Stimulated activated CD8-positive, alpha-beta memory T cell treated with anti-CD3 and anti-CD28 coated beads, Interleukin-12 subunit alpha, Interleukin-12 subunit beta, amount 100 ng/mL, for 24 hours (primary cell): ENCODE results near the gene EEPD1.
"Not testable (repeated sequence)": the region's sequence is repeated elsewhere in the genome, so short reads cannot be mapped to it uniquely, and the experiment has no call there.

Source experiments
- DNase-seq: peaks from one replicate; pipeline ENCODE4 v3.0.0-alpha.2; 2020; ENCODE audit errors: extremely low read depth

Gene EEPD1

DNA sequence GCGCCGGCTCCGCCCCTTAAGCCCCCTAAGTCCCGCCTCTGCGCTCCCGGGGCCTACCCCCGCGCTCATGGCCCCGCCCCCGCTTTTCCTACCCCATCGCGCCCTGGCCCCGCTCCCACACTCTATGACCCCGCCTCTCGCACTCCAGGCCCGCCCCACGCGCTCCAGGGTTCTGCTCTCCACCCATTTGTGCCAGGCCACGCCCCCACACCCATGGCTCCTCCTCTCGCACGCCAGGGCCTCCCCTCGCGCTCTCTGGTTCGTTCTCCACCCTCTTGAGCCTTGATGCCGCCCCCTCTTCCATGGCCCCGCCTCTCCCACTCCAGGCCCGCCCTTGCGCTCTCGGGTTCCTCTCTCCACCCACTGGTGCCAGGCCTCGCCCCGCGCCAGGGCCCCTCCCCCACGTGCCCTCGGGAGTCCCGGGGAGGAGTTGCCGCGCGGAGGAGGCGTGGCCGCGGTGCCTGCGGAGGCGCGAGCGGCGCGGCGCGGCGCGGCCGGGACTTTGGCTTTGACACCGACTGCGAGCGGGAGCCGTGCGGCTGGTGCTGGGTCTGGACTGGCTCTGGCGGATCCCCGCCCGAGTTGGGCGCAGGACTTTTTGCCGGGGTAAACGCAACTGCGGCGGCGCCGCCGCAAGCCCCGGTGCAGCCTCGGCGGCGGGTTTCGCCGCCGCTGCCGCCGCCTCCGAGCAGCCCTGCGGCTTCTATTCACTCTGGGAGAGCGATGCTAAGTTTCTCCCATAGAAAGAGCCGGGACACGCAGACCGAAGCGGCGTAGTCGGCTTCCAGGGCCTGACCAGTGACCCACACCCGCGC lies at the start of gene EEPD1:
Gene EEPD1, plus strand, starts transcription at position 499 of the 815 bp plus-strand sequence. CDS start 1,071 bp downstream, outside the sequence.
- peak; percentile 97 for DNase-seq

GRCh38 chr7:36103837-36104561 lies 49.1 kb upstream of the EEPD1 start:
- DNase-seq: no peak

DNA sequence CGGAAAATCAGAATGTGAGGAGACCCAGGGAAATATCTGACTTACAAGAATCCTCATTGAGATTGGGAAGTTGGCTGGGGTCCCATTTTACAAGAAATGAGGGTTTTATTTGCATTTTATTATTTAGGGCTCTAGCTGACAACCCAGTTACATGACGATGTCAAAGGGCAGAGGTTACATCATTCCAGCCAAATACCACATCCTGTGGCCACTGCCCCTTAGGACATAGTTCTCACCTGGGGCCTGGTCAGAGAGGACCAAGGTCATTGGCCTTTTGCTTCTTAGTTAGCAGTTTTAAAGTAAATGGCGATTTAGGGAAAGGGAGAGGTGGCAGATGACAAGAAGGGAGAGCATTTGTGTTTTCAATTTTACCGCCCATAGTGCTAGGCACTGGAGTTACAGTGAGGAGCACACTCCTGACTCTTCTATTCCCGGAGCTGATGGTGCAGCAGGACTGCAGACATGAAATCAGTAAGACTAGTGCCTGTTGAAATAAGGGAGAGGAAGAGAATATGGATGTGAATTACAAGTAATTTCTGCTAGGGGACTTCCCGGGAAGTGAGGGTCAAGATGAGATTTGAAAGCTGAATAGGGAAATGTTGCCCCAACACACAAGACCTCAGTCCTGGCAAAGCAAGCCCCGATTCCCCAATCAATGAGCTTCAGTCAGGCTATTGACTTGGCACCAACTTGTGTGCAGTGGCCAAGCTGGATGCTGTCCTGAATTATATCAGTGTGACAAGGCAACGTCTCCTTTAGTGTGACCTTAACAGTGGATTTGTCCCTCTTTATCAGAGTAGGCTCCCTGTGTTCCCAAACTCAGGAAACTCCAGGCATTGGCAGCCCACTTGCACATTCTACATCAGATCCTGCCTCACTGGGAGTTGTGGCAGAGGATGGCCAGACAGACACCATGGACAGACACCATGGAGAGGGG lies 45.8 kb upstream of the EEPD1 start:
- not testable (repeated sequence) for DNase-seq

DNA sequence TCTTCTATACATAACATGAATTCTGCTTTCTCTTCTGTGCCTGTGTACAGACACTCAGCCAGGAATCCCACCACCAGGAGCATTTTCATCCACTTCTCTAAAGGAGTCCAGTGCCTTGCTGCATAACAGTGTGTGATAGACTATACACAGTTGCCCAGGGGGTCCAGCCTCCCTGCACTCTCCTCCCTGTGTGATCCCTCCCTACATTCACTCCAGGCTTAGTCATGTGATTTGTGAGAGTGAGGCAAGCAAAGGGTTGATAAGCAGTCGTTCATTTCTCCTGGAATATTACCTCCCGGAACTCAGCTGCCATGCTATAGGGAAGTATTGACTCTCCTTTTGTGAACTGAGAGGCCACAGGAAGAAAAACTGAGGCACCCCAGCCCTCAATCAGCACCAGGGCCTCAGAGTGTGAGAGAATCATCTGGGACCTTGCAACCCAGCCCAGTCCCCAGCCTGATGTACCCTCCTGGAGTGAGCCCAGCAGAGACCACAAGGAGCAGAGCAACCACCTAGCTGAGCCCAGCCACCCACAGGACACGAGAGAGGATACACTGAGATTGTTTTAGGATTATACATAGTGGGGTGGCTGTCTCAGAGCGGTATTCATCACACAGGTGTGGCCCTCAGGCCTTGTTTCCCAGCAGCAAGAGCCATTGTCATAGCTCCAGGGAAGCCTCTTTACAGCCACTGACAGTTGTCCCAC lies 45.0 kb upstream of the EEPD1 start:
- DNase-seq: no peak

DNA sequence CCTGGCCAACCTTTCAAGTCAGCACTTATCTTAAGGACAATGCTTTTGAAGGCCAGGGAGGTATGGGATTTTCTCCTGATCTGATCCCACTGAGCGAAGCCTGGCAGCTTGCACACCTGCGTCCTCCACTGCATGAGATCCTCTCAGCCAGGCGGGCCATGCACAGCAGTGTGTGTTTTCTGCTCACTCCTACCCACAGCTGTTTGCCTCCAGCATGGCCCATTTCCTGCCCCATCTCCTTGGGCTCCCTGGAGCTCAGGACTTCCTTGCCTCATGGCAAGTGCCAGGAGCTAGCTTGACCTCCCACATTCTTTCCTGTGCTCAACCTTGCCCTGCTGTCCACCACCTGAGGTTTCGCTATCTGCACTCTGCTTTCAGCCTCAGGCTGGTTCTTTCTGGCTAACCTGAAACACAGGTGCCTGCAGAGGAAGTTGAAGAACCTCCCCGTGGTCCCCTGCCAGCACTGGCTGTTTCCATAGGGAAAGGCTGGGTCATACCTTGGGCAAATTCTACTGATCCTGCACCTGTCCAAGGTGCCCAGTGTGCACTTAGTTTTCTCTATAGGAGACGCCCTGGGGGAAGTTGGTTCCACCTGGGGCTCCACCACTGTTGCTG lies 43.9 kb upstream of the EEPD1 start:
- DNase-seq: no peak

DNA sequence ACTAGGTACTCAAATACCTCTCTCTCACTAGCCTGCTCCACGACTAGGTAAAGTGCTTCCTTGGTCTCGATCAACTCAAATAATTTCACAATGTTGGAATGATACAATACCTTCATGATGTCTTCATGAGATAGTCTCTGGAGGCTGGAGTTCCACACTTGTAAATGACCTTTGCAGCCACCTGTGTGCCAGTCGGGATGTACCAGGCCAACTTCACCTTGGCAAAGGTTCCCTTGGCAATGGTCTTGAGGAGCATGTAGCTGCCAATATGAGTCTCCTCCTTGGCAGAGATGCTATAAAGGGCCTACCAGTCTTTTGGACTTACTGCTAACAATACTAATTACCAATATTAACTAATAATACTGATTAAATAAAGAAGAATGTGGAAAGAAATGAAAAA lies 42.5 kb upstream of the EEPD1 start:
- DNase-seq: no peak

DNA sequence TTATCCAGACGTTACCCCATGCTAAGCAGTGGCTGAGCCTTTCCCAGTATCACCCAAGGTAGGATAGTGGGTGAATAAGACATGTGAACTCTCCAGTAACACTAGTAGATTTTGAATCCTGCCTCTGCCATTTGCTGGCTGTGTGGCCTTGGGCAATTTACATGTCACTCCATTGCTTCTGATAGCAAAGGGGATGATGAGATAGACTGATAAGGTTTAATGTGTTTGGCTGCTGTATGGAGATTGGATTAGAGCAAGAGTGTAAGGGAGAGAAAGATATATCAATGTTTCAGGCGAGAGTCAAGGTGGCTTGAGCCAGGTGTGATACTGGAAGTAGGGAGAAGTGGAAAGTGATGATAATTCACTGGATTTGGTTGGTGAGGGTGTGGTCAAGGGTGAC lies 40.1 kb upstream of the EEPD1 start:
- no peak for DNase-seq

DNA sequence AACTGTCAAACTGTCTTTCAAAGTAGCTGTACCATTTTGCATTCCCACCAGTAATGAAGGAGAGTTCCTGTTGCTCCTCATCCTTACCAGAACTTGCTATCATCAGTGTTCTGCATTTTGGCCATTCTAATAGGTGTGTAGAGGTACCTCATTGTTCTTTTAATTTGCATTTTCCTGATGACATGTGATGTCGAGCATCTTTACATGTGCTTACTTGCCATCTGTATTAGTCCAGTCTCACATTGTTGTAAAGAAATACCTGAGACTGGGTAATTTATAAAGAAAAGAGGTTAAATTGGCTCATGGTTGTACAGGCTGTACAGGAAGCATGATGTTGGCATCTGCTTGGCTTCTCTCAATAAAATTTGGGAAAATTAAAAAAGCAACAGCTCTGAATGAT lies 38.7 kb upstream of the EEPD1 start:
- DNase-seq: no peak

DNA sequence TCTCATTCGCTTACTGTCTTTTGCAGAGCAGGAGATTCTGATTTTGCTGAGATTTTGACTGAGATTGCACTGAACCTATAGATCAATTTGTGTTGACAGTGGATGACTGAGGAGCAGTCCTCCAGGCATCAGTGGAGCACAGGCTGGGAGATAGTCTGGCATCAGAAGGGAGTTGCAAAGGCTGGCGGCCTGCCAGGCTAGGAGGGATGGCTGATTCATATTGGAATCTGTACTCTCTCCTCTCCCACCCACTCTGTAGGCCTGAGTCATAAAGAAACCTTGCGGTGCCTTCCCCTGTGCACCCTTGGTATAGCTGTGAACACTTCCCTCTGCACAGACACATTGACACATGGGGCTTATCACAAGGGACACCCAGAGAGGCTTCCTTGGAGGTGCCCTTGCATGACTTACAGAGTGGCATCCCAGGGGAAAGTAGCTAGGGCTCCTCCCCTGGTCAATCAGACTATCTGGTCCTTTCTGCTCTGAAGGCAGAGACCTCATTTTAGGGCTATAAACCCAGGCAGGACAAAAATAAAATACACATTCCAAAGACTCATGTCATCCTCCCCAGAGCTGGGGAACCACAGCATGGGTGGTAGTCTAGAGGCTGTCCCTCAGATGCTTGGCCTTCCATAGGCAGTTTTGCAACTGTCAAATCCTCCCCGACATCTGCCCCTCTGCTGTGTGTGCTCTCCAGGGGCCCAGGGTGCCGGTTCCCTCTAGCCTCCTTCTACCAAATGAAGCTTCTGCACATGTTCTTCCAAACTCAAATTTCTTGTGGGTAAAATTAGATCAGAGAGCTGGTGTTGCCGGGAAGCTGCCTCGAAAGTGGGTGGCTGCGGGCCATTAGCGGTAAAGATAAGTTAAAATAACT lies 37.4 kb upstream of the EEPD1 start:
- DNase-seq: peak; percentile 49

- DNase-seq: no peak
Observed at GRCh38 chr7:36116347-36117202, 36.5 kb upstream of the EEPD1 start.

- no peak for DNase-seq
Observed at GRCh38 chr7:36117203-36117840, 35.7 kb upstream of the EEPD1 start.

- DNase-seq: no peak
Observed at GRCh38 chr7:36118344-36118743, 34.7 kb upstream of the EEPD1 start.

DNA sequence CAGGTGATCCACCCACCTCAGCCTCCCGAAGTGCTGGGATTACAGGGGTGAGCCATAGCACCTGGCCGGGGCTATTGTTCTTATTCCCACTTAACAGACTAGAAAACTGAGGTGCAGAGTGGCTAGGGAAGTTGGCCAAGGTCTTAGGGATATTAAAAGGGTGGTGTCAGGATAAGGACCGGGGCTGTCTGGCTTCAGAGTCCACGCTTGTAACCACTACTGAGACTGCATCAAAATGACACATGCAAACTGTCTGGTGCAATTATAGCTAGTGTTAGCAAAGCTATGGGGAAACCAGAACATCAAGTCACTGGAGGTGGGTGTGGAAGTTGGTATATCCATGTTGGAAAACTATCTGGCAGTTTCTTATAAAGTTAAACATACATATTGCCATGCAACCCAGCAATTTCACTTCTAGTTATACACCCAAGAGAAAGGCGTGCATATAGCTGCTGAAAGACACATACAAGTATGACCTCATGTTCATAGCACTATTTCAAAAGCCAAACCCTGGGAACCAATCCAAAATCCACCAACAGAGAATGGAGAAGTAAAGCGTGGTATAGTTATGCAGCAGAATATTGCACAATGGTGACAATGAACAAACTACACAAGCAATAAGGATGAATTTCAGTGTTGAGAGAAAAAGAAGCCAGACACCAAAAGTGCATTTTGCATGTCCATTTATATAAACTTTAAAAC lies 33.9 kb upstream of the EEPD1 start:
- DNase-seq: no peak

- DNase-seq: not testable (repeated sequence)
Observed at GRCh38 chr7:36119983-36120646, 32.9 kb upstream of the EEPD1 start.

GRCh38 chr7:36125630-36126029 lies 27.4 kb upstream of the EEPD1 start:
- DNase-seq: not testable (repeated sequence)

DNA sequence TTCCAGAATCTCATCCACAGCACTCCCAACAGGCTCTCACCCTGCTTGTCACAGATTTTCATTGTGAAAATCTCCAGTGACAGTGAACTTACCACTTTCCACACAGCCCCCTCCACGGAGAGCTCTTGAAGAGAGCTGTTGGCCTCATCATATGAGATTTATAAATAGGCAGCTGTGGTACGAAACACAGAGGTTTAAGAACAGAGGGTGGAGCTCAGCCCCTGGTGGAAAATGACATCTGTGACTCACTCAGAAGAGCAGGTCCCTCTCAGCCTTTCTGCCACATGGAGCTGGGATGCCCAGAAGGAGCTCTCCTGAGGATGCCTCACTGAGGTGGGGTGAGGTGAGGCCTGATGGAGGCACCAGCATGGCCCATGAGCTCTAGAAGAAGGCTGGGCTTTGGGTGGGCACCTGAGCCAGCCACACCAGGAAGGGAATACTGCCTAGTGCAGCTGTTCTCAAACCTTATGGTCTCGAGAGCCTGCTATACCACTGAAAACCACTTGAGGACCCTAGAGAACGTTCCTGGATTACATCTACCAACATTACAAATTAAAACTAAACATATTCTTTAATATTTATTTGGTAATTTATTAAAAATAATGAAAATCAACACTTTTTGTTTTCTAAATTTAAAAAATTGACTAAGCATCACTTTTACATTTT lies 25.8 kb upstream of the EEPD1 start:
- DNase-seq: no peak
